ENCODE data around the gene FOXP1. TPM values are rescaled to one million over a fixed set of nuclear protein-coding genes. Genes with fewer than 3 reads are reported as not detected.

The FOXP1 gene
- total RNA-seq, 4 donors from 2014 or later: 49.8 to 157 (median 71.9) TPM

GRCh38 chr3:71266875-71267274 lies 316.7 kb downstream of the FOXP1 start:
- 83% methylated on average over 1 of the region's 1 CpG for WGBS
- Histone ChIP-seq H3K4me3 (no peak overlapping the region), H3K36me3 (no peaks in the 10 kb centered on the region), H3K4me1 (no peaks in the 10 kb centered on the region), H3K27ac (no peak overlapping the region), H3K27me3 (no peaks in the 10 kb centered on the region), H3K9me3 (no peaks in the 10 kb centered on the region)
- DNase-seq (ENCODE audit: low spot score in 2 of 2): no peak
- TF ChIP-seq POLR2AphosphoS5 (IDR thresholded peaks at IDR 0.05) (no peak), POLR2A (IDR thresholded peaks at IDR 0.05) (no peak), CTCF (IDR thresholded peaks at IDR 0.05) (no peak), EP300 (IDR thresholded peaks at IDR 0.05) (no peak)

- Histone ChIP-seq H3K4me3 (no peak overlapping the region), H3K27ac (no peak overlapping the region), H3K9me3 (no peaks in the 10 kb centered on the region), H3K27me3 (no peaks in the 10 kb centered on the region), H3K4me1 (no peaks in the 10 kb centered on the region), H3K36me3 (no peaks in the 10 kb centered on the region)
- DNase-seq (ENCODE audit: low spot score in 2 of 2): no peak
- 82% methylated on average over 9 of the region's 9 CpGs for WGBS
- TF ChIP-seq EP300 (IDR thresholded peaks at IDR 0.05) (no peak), CTCF (IDR thresholded peaks at IDR 0.05) (no peak), POLR2AphosphoS5 (IDR thresholded peaks at IDR 0.05) (no peak), POLR2A (IDR thresholded peaks at IDR 0.05) (no peak)
These were observed 318.1 kb downstream of the FOXP1 start for GRCh38 chr3:71265365-71265915.

GRCh38 chr3:71264840-71265239 lies 318.7 kb downstream of the FOXP1 start:
- no peaks in the 10 kb centered on the region for H3K9me3 ChIP-seq
- H3K36me3 ChIP-seq: no peaks in the 10 kb centered on the region
- WGBS: 68% methylated on average over 2 of the region's 2 CpGs
- no peak overlapping the region for H3K4me3 ChIP-seq
- no peaks in the 10 kb centered on the region for H3K27me3 ChIP-seq
- no peaks in the 10 kb centered on the region for H3K4me1 ChIP-seq
- no peak overlapping the region for H3K27ac ChIP-seq
- DNase-seq (ENCODE audit: low spot score in 2 of 2): no peak
- TF ChIP-seq EP300 (IDR thresholded peaks at IDR 0.05): no peak
- no peak for TF ChIP-seq POLR2A (IDR thresholded peaks at IDR 0.05)
- TF ChIP-seq CTCF (IDR thresholded peaks at IDR 0.05): no peak
- no peak for TF ChIP-seq POLR2AphosphoS5 (IDR thresholded peaks at IDR 0.05)

- Histone ChIP-seq H3K36me3 (no peaks in the 10 kb centered on the region), H3K27me3 (no peaks in the 10 kb centered on the region), H3K27ac (no peak overlapping the region), H3K4me3 (no peak overlapping the region), H3K4me1 (no peaks in the 10 kb centered on the region), H3K9me3 (no peaks in the 10 kb centered on the region)
- no peak for DNase-seq (ENCODE audit: low spot score in 2 of 2)
- TF ChIP-seq EP300 (IDR thresholded peaks at IDR 0.05): no peak
- TF ChIP-seq POLR2AphosphoS5 (IDR thresholded peaks at IDR 0.05): no peak
- TF ChIP-seq POLR2A (IDR thresholded peaks at IDR 0.05): no peak
- no peak for TF ChIP-seq CTCF (IDR thresholded peaks at IDR 0.05)
- WGBS: 93% methylated on average over 8 of the region's 8 CpGs
These were observed 320.9 kb downstream of the FOXP1 start for GRCh38 chr3:71262364-71263265.

GRCh38 chr3:71260782-71261181 lies 322.7 kb downstream of the FOXP1 start:
- no peaks in the 10 kb centered on the region for H3K4me1 ChIP-seq

More at GRCh38 chr3:71260782-71261181, 322.7 kb downstream of the FOXP1 start:
- Histone ChIP-seq H3K9me3 (no peaks in the 10 kb centered on the region), H3K36me3 (no peaks in the 10 kb centered on the region), H3K27ac (no peak overlapping the region), H3K4me3 (no peak overlapping the region), H3K27me3 (no peaks in the 10 kb centered on the region)
- 98% methylated on average over 8 of the region's 8 CpGs for WGBS
- DNase-seq (ENCODE audit: low spot score in 2 of 2): no peak
- no peak for TF ChIP-seq POLR2A (IDR thresholded peaks at IDR 0.05)
- TF ChIP-seq POLR2AphosphoS5 (IDR thresholded peaks at IDR 0.05): no peak
- TF ChIP-seq CTCF (IDR thresholded peaks at IDR 0.05): no peak
- no peak for TF ChIP-seq EP300 (IDR thresholded peaks at IDR 0.05)
